Stimulated activated CD4-positive, alpha-beta T cell treated with anti-CD3 and anti-CD28 coated beads, TNF-alpha, amount 100 ng/mL, for 24 hours (primary cell): ENCODE data around the gene NEK11.
A peak's percentile ranks its signal among the peaks of the same experiment; 100 is the strongest.
"Not testable (repeated sequence)": the region's sequence is repeated elsewhere in the genome, so short reads cannot be mapped to it uniquely, and the experiment has no call there.

Experiments
- DNase-seq, 3 experiments: peaks; one replicate each; pipeline ENCODE4 v3.0.0-alpha.2; 2020; ENCODE audit warnings: low read depth in 3 of 3

Gene NEK11

DNA sequence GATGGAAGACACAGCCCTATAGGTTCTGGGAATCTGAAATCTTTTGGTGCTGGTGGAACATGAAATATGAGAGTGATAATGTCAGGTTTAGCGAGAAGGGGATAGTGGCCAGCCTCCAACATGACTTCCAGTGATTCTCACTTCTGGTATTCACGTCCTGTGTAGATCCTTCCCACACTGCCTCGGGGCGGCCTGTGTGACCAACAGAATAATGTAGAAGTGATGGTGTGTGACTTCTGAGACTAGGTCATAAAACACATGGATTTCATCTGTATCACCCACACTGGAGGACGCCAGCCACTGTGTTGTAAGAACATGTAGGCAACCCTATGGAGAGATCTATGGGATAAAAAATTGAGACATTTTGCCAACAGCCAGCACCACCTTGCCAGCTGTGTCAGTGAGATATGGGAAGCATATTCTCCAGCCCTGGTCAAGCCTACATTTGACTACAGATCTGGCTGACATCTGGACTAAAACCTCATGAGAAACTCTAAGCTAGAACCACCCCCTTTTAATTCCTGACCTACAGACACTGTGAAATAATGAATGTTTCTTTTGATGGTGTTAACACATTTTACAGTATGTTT is 329.4 kb downstream of the NEK11 start:
- DNase-seq = no peak

DNA sequence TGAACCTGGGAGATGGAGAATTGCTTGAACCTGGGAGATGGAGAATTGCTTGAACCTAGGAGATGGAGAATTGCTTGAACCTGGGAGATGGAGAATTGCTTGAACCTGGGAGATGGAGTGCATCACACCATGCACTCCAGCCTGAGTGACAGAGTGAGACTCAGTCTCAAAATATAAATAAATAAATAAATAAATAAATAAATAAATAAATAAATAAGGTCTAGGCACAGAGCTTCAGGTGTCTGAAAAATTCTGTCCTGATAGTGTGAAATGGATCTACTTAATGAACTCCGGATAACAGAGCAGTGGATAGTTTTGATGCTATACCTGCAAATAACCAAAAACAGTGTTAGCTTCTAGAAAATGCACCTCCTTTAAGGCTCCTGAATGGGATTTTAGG is 330.6 kb downstream of the NEK11 start:
- no peak for DNase-seq

DNA sequence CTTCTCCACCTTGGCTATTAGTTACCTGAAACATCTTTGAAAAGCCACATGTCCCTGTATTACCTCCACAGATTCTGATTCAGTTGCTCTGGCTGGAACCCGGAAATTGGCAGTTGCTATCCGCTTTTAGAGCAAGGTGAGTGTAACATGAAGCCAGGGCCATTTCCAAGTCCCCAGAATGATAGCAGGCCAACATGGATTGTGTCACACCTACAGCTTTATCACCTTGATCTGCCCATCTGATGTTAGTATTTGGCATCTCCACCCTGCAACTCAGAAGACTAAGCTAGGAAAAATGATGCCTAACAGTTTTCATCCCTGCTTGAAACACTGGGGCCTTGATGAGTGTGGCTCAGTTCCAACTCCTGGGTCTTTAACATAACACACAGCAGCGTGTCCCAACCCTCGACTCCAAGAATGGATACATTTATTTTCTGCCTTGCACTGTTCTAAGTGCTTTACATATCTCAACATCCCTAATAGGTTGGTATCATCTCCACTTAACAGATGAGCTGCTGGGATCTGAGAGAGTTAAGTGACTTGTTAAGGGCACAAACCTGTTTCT is 333.6 kb downstream of the NEK11 start:
- no peak for DNase-seq

DNA sequence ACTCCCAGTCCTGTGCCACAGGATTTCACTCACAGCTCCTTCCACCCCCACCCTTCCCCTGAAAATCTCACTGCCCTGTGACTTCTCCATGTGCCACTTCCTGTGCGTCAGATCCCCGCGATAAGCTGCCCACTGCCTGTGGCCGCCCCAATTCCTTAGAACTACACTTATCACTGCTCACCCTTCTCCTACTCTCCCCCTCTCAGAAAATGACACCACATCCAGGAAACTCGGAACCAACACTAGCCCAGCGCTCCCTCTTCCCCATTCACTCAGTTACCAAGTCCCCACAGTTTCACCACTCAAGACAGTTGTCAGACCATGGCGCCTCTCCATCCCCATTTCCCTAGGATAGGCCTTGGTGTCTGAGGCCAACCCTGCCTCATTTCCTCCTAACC is 334.4 kb downstream of the NEK11 start:
- DNase-seq = not testable (repeated sequence)

DNA sequence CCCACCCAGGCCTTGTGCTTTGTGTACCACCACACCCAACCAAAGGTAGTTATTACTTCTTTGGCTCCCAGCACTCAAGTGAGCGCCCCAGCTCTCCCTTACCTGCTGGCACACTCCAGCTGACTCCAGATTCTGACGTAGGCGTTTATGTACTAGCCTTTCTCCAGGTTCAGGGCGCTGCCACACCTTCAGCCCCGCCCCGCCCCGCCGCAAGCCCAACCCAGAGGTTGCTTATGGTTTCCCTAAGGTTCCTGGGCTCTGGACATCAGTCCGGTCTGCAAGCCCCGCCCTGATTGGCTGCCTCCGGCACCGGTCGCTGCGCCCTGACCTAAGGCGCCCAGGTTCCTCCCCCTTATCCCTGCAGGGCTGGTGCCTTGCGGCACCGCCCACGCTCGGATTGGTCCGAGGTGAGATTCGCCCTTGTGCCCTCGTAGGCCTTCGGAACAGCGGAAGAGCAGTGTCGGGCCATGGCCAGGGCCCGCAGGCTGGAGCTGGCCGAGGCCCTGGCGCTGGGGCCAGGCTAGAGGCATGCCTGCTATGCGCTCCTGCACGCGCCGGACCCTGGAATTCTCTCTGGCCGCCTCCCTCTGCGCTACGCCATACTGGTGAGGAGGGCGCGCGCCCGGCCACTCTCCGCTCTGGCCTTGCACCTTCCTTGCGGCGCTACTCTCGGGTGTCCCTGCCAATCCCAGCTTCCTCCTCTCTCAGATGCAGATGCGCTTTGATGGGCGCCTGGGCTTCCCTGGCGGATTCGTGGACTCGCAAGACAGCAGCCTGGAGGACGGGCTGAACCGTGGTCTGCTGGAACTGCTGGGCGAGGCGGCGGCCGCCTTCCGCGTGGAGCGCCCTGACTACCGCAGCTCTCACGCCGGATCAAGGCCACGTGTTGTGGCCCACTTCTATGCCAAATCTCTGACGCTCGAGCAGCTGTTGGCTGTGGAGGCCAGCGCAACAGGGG is 335.1 kb downstream of the NEK11 start:
- DNase-seq = peak in 1 of 3 experiments; percentile 14

DNA sequence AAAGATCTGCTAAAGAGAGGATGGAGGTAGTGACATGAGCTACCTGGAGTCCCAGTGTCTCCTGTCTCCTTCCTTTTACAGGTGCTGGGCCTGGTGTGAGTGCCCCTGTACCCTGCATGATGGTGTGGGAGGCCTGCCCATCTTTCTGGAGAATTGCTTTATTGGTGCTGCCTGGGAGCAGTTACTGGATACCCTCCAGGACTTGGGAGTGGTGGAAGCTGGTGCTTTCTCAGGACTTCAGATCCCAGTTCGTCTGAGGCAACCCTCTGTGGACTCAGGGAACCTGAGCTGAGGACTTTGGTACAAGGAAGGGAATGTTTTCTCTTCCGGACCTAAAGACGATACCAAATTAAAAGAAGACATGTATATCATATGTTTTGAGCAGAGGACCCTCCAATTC is 336.6 kb downstream of the NEK11 start:
- DNase-seq = no peak

DNA sequence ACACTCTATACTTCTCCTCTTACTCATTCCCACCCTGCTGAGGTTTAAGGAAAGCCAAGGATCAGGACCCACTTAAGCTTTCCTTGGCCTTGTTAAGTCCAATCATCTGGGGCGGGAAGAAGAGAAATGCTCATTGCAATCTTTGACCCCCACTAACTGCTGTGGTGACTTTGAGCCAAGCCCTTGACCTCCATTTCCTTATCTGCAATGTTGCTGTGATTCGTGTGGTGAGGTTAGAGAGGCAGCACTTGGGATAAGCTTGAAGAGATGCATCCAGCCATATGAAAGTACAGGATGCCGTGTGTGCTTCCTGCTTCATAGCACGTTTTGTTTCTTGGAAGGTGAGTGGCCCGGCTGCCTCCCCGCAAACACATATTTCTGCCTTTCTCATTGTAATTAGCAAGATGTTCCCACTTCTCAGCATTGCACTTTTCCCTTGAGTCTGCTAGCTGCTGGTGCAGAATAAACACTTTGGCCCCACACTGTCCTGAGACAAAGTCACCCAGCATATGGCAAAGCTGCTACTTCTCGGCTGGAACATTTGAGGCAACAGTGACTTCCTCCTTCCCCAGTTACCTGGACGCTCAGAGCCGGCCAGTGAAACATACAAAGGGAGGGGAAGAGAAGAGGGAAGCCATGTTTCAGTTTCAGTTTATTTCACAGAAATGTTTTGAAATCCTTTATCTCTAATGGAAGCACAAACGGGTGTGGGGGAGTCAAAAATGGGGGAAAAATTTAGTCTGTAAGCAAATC is 344.4 kb downstream of the NEK11 start:
- no peak for DNase-seq

DNA sequence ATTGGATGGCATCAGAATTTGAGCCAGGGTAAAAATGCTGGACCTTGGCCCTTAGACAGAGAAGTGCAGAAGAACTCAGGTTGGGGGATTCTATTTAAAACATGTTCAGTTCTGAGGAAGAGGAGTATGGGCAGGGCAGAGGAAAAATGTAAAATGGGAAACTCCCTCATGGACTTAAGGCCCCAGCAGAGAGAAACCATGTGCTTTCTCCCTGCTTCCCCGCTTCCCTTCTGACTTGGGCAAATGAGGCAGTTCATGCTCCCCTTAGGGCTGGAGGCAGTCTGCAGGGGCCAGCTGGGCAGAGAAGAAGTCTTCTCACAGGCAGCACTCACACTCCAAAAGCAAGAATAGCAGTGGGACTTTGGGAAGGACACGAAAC is 345.0 kb downstream of the NEK11 start:
- DNase-seq = no peak

DNA sequence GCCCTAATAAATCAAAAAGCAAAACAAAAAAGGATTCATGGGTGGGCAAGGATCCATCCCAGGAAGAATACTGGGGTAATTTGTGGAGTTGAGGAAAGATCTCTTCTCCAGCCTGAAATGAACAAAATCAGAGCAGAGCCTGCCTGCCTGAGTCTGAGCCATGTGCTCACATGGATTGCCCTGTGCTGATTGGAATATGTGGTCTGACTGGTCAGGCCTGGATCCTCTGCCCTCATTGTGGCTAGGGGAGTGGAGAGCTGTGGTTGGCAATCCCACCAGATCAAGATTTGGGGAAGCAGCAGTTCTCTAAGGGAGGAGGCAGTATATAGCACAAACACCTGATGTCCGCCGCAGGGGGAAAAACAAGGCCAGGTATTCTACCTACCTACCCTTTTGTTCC is 348.1 kb downstream of the NEK11 start:
- DNase-seq = no peak

DNA sequence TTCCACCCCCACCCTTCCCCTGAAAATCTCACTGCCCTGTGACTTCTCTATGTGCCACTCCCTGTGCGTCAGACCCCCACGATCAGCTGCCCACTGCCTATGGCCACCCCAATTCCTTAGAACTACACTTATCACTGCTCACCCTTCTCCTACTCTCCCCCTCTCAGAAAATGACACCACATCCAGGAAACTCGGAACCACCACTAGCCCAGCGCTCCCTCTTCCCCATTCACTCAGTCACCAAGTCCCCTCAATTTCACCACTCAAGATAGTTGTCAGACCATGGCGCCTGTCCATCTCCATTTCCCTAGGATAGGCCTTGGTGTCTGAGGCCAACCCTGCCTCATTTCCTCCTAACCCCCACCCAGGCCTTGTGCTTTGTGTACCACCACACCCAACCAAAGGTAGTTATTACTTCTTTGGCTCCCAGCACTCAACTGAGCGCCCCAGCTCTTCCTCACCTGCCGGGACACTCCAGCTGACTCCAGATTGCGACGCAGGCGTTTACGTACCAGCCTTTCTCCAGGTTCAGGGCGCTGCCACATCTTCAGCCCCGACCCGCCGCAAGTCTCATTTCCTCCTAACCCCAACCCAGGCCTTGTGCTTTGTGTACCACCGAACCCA is 354.3 kb downstream of the NEK11 start:
- DNase-seq = not testable (repeated sequence)

DNA sequence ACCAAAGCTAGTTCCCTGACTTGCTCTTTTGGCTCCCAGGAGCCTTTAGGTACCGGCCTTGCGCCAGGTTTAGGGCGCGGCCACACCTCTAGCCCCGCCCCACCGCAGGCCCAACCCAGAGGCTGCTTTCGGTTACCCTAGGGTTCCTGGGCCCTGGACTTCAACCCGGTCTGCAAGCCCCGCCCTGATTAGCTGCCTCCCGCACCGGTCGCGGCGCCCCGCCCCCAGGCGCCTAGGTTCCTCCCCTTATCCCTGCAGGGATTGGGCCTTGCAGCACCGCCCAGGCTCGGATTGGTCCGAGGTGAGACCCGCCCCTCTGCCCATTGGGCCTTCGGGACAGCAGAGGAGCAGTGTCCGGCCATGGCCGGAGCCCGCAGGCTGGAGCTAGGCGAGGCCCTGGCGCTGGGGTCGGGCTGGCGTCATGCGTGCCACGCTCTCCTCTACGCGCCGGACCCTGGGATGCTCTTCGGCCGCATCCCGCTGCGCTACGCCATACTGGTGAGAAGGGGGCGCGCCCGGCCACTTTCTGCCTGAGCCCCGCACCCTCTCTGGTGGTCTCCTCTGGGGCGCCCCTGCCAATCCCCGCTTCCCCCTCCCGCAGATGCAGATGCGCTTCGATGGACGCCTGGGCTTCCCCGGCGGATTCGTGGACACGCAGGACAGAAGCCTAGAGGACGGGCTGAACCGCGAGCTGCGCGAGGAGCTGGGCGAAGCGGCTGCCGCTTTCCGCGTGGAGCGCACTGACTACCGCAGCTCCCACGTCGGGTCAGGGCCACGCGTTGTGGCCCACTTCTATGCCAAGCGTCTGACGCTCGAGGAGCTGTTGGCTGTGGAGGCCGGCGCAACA is 355.0 kb downstream of the NEK11 start, which contains the start of gene NUDT16:
TSS of gene NUDT16 (plus strand) at position 330 of the 847 bp plus-strand sequence. CDS start at position 361, 31 bp downstream.
- peak; percentile 87 to 97 (median 93) for DNase-seq

DNA sequence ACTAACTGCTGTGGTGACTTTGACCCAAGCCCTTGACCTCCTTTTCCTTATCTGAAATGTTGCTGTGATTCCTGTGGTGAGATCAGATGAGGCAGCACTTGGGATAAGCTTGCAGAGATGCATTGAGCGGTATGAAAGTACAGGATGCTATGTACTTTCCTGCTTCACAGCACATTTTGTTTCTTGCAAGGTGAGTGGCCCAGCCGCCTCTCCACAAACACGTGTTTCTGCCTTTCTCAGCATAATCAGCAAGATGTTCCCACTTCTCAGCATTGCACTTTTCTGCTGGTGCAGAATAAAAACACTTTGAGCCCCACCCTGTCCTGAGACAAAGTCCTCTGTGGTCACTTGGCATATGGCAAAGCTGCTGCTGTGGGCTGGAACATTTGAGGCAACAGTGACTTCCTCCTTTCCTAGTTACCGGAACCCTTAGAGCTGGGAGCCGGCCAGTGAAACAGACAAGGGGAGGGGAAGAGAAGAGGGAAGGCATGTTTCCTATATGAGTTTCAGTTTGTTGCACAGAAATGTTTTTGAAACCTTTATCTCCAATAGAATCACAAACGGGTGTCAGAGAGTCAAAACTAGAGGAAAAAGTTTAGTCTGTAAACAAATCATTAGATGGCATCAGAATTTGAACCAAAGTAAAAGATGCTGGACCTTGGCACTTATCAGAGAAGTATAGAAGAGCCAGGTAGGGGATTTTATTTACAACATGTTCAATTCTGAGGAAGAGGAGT is 359.9 kb downstream of the NEK11 start:
- peak in 1 of 3 experiments; percentile 16 for DNase-seq

DNA sequence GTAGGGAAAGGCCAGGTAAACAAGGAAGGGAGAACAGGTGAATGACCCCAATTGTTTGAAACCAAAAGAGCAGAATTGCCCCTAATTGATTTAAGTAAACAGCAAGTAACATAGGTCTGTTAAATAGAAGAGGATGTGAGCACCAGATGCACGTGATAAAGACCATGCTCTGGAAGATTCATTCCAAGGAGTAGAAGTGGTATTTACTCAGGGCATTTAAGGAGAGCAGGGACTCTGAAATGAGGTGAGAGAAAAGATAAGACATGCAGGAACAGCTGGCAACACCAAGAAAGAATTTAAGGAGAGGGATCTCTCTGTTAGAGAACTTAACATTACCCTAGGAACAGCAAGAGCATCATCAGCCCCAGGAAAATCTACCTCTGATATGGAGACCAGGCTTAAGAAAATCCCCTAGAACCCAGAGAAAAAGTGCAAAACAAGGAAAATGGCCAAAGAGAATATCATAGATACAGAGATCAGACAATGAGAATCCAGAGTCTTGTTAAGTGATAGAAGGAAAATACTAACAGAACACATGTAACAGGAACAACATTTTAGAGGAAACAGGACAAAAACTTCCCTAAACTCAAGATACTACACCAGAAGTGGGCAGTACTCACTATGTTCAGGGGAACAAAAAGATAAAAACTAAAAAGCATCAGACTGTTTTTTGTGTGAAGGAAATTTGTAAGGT is 361.3 kb downstream of the NEK11 start:
- DNase-seq = no peak

DNA sequence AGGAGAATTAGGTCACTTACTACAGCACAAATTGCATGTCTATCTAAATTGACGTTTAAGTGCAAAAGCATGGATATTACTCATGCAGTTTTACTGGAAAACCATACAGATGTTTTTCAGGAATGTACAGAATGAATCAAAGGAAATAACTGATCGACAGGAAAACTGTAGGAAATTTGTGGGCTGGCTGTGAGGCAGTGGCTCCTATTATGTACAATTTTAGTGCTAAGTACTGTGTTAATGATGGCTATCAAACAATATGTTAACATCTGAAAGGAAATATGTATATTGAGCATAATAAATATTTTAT is 361.8 kb downstream of the NEK11 start:
- DNase-seq = no peak

DNA sequence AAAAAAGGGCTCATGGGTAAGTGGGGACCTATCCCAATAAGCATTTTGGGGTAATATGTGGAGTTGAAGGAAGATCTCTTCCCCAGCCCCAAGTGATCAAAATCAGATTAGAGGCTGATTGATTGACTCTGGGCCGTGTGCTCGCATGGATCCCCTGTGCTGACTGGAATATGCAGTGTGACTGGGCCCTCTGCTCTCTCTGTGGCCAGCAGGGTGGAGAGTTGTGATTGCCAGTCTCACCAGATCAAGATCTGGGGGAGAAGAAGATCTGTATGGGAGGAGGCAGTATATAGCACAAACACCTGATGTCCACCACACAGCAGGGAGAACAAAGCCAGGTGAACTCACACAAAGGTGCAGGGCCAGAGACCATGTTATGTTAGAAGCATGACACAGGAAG is 363.7 kb downstream of the NEK11 start:
- no peak for DNase-seq

DNA sequence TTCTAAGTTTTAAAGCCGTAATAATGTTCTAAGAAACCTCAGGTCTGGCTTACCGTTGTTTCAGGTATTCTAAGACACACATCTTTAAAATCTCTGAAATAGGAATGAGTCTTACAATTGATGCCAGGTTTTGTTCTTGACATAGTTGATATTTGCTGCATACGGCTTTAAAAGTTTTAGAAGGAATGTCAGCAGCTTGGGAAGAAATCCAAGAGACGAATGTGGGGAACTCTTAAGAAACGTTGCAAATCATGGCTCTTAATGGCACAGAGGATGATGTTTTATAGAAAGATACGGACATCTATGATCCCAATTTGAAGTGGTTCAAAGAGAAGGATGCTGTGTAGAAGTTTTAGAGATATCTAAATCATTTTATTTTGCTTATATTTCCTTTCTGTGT is 366.4 kb downstream of the NEK11 start:
- DNase-seq = no peak

DNA sequence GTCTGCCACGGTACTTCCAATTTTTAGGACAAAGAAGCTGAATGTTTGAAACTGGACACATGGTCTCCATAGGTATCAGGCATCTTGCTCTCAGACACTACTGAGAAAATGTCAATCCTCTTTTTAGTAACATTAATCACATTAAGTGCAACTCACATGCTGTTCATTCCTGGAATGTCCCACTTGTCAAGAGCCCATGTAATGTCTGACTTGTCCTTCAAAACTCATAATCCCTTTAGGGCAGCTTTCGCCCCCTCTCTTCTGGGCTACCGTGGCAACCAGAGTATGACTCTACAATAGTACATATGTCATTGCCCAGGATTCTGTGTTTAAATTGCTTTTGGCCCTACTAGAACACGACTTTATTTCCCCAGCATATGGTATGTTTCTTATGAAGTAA is 367.2 kb downstream of the NEK11 start:
- DNase-seq = no peak

DNA sequence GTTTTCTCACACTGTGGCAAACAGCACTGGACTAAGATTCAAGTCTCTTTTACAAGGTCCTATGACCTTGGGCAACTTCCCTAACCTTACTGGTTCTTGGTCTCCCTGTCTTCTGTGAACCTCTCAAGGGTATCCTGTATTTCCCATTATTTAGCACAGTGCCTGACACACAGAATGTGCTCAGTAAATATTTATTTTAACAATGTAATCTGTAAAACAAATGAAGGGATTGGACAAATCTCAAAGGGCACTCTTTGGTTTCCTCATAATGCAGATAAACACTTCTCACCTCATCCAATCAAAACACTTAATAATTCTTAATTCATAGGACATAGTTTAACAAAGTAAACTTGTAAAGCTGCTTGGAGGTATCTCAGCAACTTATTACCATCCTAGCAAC is 367.7 kb downstream of the NEK11 start:
- DNase-seq = no peak

DNA sequence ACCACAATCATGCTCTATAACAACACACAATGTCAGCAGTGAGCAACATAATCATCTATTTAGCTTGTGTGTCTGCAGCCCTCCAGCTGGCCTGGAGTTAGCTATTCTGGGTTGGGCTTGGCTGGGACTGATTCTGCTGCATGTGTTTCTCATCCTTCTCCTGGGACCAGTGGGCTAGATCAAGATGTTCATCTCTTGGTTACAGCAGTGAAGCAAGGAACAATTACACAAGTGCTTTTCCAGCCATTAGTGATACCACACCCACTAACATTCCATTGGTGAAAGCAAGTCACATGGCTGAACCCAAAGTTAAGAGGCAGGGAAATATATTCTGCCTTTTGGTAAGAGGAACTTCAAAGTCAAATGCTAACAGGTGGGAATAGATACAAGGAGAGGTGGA is 369.5 kb downstream of the NEK11 start:
- no peak for DNase-seq

DNA sequence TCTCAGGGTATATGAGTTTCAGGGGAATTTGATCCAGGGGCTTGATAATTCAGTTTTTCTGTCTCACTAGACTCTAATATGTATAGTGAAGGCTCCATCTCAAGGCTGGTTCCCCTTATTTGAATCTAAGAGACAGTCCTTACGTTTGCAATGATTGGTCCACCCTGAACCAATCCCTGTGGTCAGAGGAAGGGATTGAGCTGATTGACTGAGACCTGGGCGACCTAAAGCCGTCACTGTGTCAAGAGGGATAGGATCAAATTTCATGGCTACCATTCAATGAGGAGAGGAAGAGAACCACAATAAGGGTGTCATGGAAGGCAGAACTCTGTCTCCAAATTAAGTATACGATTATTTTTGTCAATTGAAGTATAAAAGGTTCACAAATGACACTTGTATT is 371.2 kb downstream of the NEK11 start:
- no peak for DNase-seq
